ENCODE measurements around the gene BIRC7. TPM values are rescaled to one million over a fixed set of nuclear protein-coding genes. Genes with fewer than 3 reads are reported as not detected.

The BIRC7 gene
- total and polyA plus RNA-seq, 10 donors = 0.40 to 2.9 (median 1.2) TPM; not detected in 2

GRCh38 chr20:63194007-63194796 is 41.5 kb upstream of the BIRC7 start:
- TF ChIP-seq POLR2AphosphoS5 (IDR thresholded peaks at IDR 0.05) (no peak), CTCF (IDR thresholded peaks at IDR 0.05 in 8 of 11, conservative IDR thresholded peaks at IDR 0.05 in 3 of 11) (no peak), POLR2A (IDR thresholded peaks at IDR 0.05) (no peak)
- WGBS, 5 donors = 85 to 90% (median 87%) methylated on average over 14 of the region's 14 CpGs
- intact Hi-C loops (cut with DNase I; ENCODE audit: low total_unique reads) = no loop called here

GRCh38 chr20:63194797-63195173 is 40.9 kb upstream of the BIRC7 start:
- Histone ChIP-seq H3K4me1 (peaks cover 0 to 34% (median 16%) of the 10 kb centered on the region in 6 donors), H3K4me3 (no peak overlapping the region), H3K27me3 (replicated peaks in 1 of 7) (no peaks in the 10 kb centered on the region), H3K36me3 (peaks cover 0 to 59% (median 20%) of the 10 kb centered on the region in 6 donors), H3K9me3 (no peaks in the 10 kb centered on the region), H3K27ac (no peak overlapping the region)
- intact Hi-C loops (cut with DNase I; ENCODE audit: low total_unique reads) = no loop called here
- no peak for TF ChIP-seq POLR2AphosphoS5 (IDR thresholded peaks at IDR 0.05)
- TF ChIP-seq POLR2A (IDR thresholded peaks at IDR 0.05) = no peak
- no peak for TF ChIP-seq CTCF (IDR thresholded peaks at IDR 0.05 in 8 of 11, conservative IDR thresholded peaks at IDR 0.05 in 3 of 11)
- no peak for DNase-seq
- 86 to 98% (median 94%) methylated on average over 4 of the region's 4 CpGs for WGBS, 5 donors

More at GRCh38 chr20:63194007-63194796, 41.5 kb upstream of the BIRC7 start:
- no peak overlapping the region for H3K27ac ChIP-seq
- H3K4me3 ChIP-seq = no peak overlapping the region
- no peak for DNase-seq
- H3K27me3 ChIP-seq (replicated peaks in 1 of 7) = no peaks in the 10 kb centered on the region
- H3K4me1 ChIP-seq = peaks cover 0 to 28% (median 11%) of the 10 kb centered on the region in 6 donors
- peaks cover 0 to 53% (median 20%) of the 10 kb centered on the region in 6 donors for H3K36me3 ChIP-seq
- H3K9me3 ChIP-seq = no peaks in the 10 kb centered on the region

GRCh38 chr20:63196768-63197470 is 38.8 kb upstream of the BIRC7 start:
- no peak overlapping the region for H3K4me3 ChIP-seq
- H3K4me1 ChIP-seq = peaks cover 0 to 53% (median 24%) of the 10 kb centered on the region in 6 donors
- H3K27ac ChIP-seq = no peak overlapping the region
- H3K27me3 ChIP-seq (replicated peaks in 1 of 7) = no peaks in the 10 kb centered on the region
- H3K36me3 ChIP-seq = peaks cover 0 to 80% (median 35%) of the 10 kb centered on the region in 6 donors
- intact Hi-C loops (cut with DNase I; ENCODE audit: low total_unique reads) = no loop called here
- TF ChIP-seq POLR2A (IDR thresholded peaks at IDR 0.05) (no peak), POLR2AphosphoS5 (IDR thresholded peaks at IDR 0.05) (no peak), CTCF (IDR thresholded peaks at IDR 0.05 in 8 of 11, conservative IDR thresholded peaks at IDR 0.05 in 3 of 11) (no peak)
- H3K9me3 ChIP-seq = no peaks in the 10 kb centered on the region
- no peak for DNase-seq
- WGBS, 5 donors = 72 to 86% (median 79%) methylated on average over 9 of the region's 9 CpGs

GRCh38 chr20:63198606-63199005 is 37.1 kb upstream of the BIRC7 start:
- Histone ChIP-seq H3K27ac (no peak overlapping the region), H3K4me1 (peaks cover 0 to 55% (median 24%) of the 10 kb centered on the region in 6 donors), H3K9me3 (no peaks in the 10 kb centered on the region), H3K27me3 (replicated peaks in 1 of 7) (no peaks in the 10 kb centered on the region), H3K36me3 (peaks cover 0 to 97% (median 52%) of the 10 kb centered on the region in 6 donors), H3K4me3 (no peak overlapping the region)
- TF ChIP-seq POLR2A (IDR thresholded peaks at IDR 0.05) (no peak), POLR2AphosphoS5 (IDR thresholded peaks at IDR 0.05) (no peak), CTCF (IDR thresholded peaks at IDR 0.05 in 8 of 11, conservative IDR thresholded peaks at IDR 0.05 in 3 of 11) (no peak)
- WGBS, 5 donors = 59 to 85% (median 66%) methylated on average over 7 of the region's 7 CpGs
- DNase-seq = no peak
- intact Hi-C loops (cut with DNase I; ENCODE audit: low total_unique reads) = no loop called here
